Testis (tissue), 3 donors: ENCODE data around the gene SNAPC1. TPM values are rescaled to one million over a fixed set of nuclear protein-coding genes. Genes with fewer than 3 reads are reported as not detected.
"Not testable (repeated sequence)": the region's sequence is repeated elsewhere in the genome, so short reads cannot be mapped to it uniquely, and the experiment has no call there.

Experiments
- DNase-seq: peaks from one replicate; pipeline ENCODE4 v3.0.0-alpha.2; 2019
- H3K27ac ChIP-seq, 2 donors: fragments of 200-600 bp; sonication (generic); one replicate each; pipeline ENCODE4 v1.5.1; 2019
- H3K27me3 ChIP-seq: fragments of 200-600 bp; sonication (generic); one replicate; pipeline ENCODE4 v1.5.1; 2019
- H3K36me3 ChIP-seq: fragments of 200-600 bp; sonication (generic); one replicate; pipeline ENCODE4 v1.5.1; 2017; ENCODE audit warnings: low read depth; ENCODE audit errors: missing control alignments
- H3K4me1 ChIP-seq: fragments of 200-600 bp; sonication (generic); one replicate; pipeline ENCODE4 v1.5.1; 2019
- H3K4me3 ChIP-seq, 2 donors: fragments of 200-600 bp; sonication (generic); one replicate each; pipeline ENCODE4 v1.5.1; 2017 to 2019
- H3K9me3 ChIP-seq: fragments of 200-600 bp; sonication (generic); one replicate; pipeline ENCODE4 v1.5.1; 2017
- CTCF ChIP-seq, 3 experiments: fragments of 450-650 bp in 2 of 3; fragments of 200-600 bp in 1 of 3; sonication (generic) in 1 of 3; IDR thresholded peaks; one replicate each; pipeline ENCODE4 v1.5.1; 2016 to 2019; ENCODE audit warnings: antibody characterized with exemption in 3 of 3, mild to moderate bottlenecking in 2 of 3, moderate library complexity in 1 of 3
- POLR2A ChIP-seq: fragments of 450-650 bp; IDR thresholded peaks from one replicate; pipeline ENCODE4 v1.6.1; 2017; ENCODE audit warnings: antibody characterized with exemption, mild to moderate bottlenecking, moderate library complexity
- WGBS, 2 donors: methylation state at CpG; one replicate each; pipeline ENCODE4 v1.1.5; 2018; 5-methylcytosine and 5-hydroxymethylcytosine counted together
- intact Hi-C: fragments of 100-400 bp; cut with DNase I; formaldehyde crosslinking; loops from one replicate; pipeline ENCODE4 v1.15.1; 2023; ENCODE audit warnings: low total_unique reads
- polyA plus RNA-seq: library from polyadenylated mRNA; stranded (reverse); fragments of 350-450 nt; fragmentation: Illumina TruSeq; extraction: RNeasy Lipid Tissue Mini Kit (QIAGEN cat#74804); gene quantifications from one replicate; pipeline ENCODE4 v1.2.3, GENCODE V29; 2014; ENCODE audit warnings: low read depth, low replicate concordance; ENCODE audit not compliant: insufficient read depth
- total RNA-seq, 2 donors: library from RNA; depleted of rRNA; stranded (reverse); fragments of >200 nt; gene quantifications; one replicate each; pipeline ENCODE4 v1.2.3, GENCODE V29; 2016

Gene SNAPC1
- total and polyA plus RNA-seq, 3 donors from 2014 or later = 16.2 to 27.9 (median 19.2) TPM

GRCh38 chr14:61752626-61753025, 9.6 kb upstream of the SNAPC1 start:
- no peak for TF ChIP-seq POLR2A
- no peak for TF ChIP-seq CTCF (IDR thresholded peaks at IDR 0.05)
- no peak overlapping the region for H3K27ac ChIP-seq
- H3K27me3 ChIP-seq = no peaks in the 10 kb centered on the region
- no peak overlapping the region for H3K4me3 ChIP-seq
- H3K9me3 ChIP-seq = no peaks in the 10 kb centered on the region
- 67 to 73% methylated on average over 4 of the region's 4 CpGs for WGBS, 2 donors
- no peak for DNase-seq
- no peaks in the 10 kb centered on the region for H3K36me3 ChIP-seq
- intact Hi-C loops = no loop called here
- H3K4me1 ChIP-seq = no peaks in the 10 kb centered on the region

GRCh38 chr14:61753631-61754030, 8.6 kb upstream of the SNAPC1 start:
- intact Hi-C loops = no loop called here
- Histone ChIP-seq H3K27me3 (no peaks in the 10 kb centered on the region), H3K36me3 (no peaks in the 10 kb centered on the region), H3K4me3 (no peak overlapping the region), H3K27ac (no peak overlapping the region), H3K9me3 (no peaks in the 10 kb centered on the region), H3K4me1 (no peaks in the 10 kb centered on the region)
- DNase-seq = no peak
- TF ChIP-seq CTCF (IDR thresholded peaks at IDR 0.05) (no peak), POLR2A (no peak)

DNA sequence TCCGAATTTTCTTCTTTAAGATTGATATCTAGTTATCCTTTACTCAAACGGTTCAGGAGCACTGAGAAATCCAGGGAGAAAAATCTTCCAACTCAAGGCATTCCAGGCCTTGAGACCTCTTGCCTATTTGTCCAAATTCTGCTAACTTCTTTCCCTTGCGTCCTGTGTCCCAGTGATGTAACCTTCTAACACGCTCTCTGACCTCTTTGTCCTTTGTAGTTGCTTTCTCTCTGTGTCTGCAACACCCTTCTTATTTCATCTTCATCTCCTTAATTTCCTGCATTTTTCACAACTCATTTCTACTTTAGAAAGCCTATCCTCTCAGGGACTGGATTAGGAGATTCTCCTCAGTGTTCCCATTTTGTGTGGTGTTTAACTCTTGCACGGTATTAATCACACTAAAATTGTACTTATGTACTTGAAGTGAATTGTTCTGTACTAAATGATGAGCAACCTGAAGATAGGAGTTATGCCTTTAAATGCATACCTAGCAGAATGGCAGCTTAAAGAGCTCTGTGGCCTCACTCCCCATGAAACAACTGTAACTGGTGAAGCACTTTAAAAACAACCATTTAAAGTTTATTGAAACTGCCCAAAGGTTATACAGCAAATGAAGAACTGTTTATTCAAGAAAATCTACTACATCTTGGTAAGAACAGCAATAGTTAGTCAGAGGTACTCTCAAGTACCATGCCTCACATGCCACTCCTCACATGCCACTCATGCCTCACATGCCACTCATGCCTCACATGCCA, 7.4 kb upstream of the SNAPC1 start:
- Histone ChIP-seq H3K4me1 (no peaks in the 10 kb centered on the region), H3K4me3 (no peak overlapping the region), H3K36me3 (no peaks in the 10 kb centered on the region), H3K27me3 (no peaks in the 10 kb centered on the region), H3K9me3 (no peaks in the 10 kb centered on the region), H3K27ac (no peak overlapping the region)
- no peak for DNase-seq
- TF ChIP-seq CTCF (IDR thresholded peaks at IDR 0.05) = no peak
- TF ChIP-seq POLR2A = no peak
- intact Hi-C loops = no loop called here
- 83 to 88% methylated on average over 5 of the region's 5 CpGs for WGBS, 2 donors

- H3K4me1 ChIP-seq, H3K36me3 ChIP-seq, H3K27ac ChIP-seq, H3K27me3 ChIP-seq, H3K4me3 ChIP-seq, H3K9me3 ChIP-seq, DNase-seq, intact Hi-C loops: not testable (repeated sequence)
Measured at GRCh38 chr14:61755382-61755742, 6.9 kb upstream of the SNAPC1 start.

DNA sequence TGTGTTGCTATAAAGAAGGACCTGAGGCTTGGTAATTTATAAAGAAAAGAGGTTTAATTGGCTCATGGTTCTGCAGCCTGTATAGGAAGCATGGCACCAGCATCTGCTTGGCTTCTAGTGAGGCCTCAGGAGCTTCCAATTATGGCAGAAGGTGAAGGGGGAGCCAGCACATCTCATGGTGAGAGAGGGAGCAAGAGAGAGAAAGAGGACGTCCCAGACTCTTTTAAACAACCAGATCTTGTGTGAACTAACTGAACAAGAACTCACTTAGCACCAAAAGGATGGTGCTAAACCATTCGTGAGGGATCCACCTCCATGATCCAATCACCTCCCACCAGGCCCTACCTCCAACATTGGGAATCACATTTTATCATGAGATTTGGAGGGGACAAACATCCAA, 6.1 kb upstream of the SNAPC1 start:
- Histone ChIP-seq H3K4me1 (no peaks in the 10 kb centered on the region), H3K36me3 (no peaks in the 10 kb centered on the region), H3K9me3 (no peaks in the 10 kb centered on the region), H3K27ac (no peak overlapping the region), H3K4me3 (no peak overlapping the region), H3K27me3 (no peaks in the 10 kb centered on the region)
- 75 to 86% methylated on average over 2 of the region's 2 CpGs for WGBS, 2 donors
- no peak for DNase-seq
- TF ChIP-seq CTCF (IDR thresholded peaks at IDR 0.05) (no peak), POLR2A (no peak)
- intact Hi-C loops = no loop called here
